Smooth muscle cell (in vitro differentiated cells): ENCODE data around the gene KLK11. TPM values are rescaled to one million over a fixed set of nuclear protein-coding genes. Genes with fewer than 3 reads are reported as not detected.

Experiments
- DNase-seq: peaks from one replicate; lab custom pipeline; 2025; ENCODE audit not compliant: unreplicated experiment; lab: John Stamatoyannopoulos, UW
- H2AFZ ChIP-seq: fragments of 200-600 bp; sonication (generic); 2 replicates; pipeline ENCODE4 v1.6.0; 2016; ENCODE audit warnings: antibody characterized with exemption, low read depth, mild to moderate bottlenecking
- H3F3A ChIP-seq: fragments of 200-600 bp; sonication (generic); 2 replicates; pipeline ENCODE4 v1.6.0; 2017; ENCODE audit warnings: antibody characterized with exemption, low read depth
- H3K27ac ChIP-seq: fragments of 200-600 bp; sonication (generic); 2 replicates; pipeline ENCODE4 v1.5.1; 2016; ENCODE audit warnings: low read depth, mild to moderate bottlenecking
- H3K27me3 ChIP-seq: fragments of 200-600 bp; sonication (generic); 2 replicates; pipeline ENCODE4 v1.6.1; 2016; ENCODE audit warnings: low read depth, mild to moderate bottlenecking
- H3K36me3 ChIP-seq: fragments of 200-600 bp; sonication (generic); 2 replicates; pipeline ENCODE4 v1.5.1; 2016; ENCODE audit warnings: low read depth
- H3K4me1 ChIP-seq: fragments of 200-600 bp; sonication (generic); 2 replicates; pipeline ENCODE4 v1.5.1; 2016; ENCODE audit warnings: low read depth
- H3K4me2 ChIP-seq: fragments of 200-600 bp; sonication (generic); 2 replicates; pipeline ENCODE4 v1.6.0; 2016; ENCODE audit warnings: mild to moderate bottlenecking
- H3K4me3 ChIP-seq: fragments of 200-600 bp; sonication (generic); 2 replicates; pipeline ENCODE4 v1.5.1; 2016; ENCODE audit warnings: mild to moderate bottlenecking
- H3K79me2 ChIP-seq: fragments of 200-600 bp; sonication (generic); 2 replicates; pipeline ENCODE4 v1.6.0; 2016; ENCODE audit warnings: low read depth, mild to moderate bottlenecking
- H3K9ac ChIP-seq: fragments of 200-600 bp; sonication (generic); 2 replicates; pipeline ENCODE4 v1.6.0; 2016; ENCODE audit warnings: low read depth
- H3K9me3 ChIP-seq: fragments of 200-600 bp; sonication (generic); replicated peaks from 2 replicates; pipeline ENCODE4 v1.5.1; 2016; ENCODE audit warnings: low read depth
- H4K20me1 ChIP-seq: fragments of 200-600 bp; sonication (generic); 2 replicates; pipeline ENCODE4 v1.6.0; 2016; ENCODE audit warnings: low read depth
- WGBS: methylation state at CpG from one replicate; pipeline ENCODE4 v1.1.7; 2016; ENCODE audit warnings: low lambda C conversion rate; 5-methylcytosine and 5-hydroxymethylcytosine counted together
- polyA plus RNA-seq: library from polyadenylated mRNA; unstranded; fragments of >200 nt; fragmentation: Nextera tagmentation; extraction: Ambion mirVana; gene quantifications from 2 replicates; pipeline ENCODE4 v1.2.1, GENCODE V29; 2016
- total RNA-seq: library from RNA; depleted of rRNA; stranded (reverse); fragments of >200 nt; gene quantifications from 2 replicates; pipeline ENCODE4 v1.2.3, GENCODE V29; 2014
- TF ChIP-seq, protein P1 (sequence below): fragments of 200-600 bp; sonication (generic); IDR thresholded peaks from 2 replicates; pipeline ENCODE4 v1.5.1; 2017; ENCODE audit warnings: borderline replicate concordance, mild to moderate bottlenecking, antibody characterized with exemption; ENCODE audit not compliant: insufficient read depth, poor library complexity, severe bottlenecking

KLK11 gene
- total and polyA plus RNA-seq, 2 experiments from 2014 or later: 0.97 to 2.1 TPM

DNA sequence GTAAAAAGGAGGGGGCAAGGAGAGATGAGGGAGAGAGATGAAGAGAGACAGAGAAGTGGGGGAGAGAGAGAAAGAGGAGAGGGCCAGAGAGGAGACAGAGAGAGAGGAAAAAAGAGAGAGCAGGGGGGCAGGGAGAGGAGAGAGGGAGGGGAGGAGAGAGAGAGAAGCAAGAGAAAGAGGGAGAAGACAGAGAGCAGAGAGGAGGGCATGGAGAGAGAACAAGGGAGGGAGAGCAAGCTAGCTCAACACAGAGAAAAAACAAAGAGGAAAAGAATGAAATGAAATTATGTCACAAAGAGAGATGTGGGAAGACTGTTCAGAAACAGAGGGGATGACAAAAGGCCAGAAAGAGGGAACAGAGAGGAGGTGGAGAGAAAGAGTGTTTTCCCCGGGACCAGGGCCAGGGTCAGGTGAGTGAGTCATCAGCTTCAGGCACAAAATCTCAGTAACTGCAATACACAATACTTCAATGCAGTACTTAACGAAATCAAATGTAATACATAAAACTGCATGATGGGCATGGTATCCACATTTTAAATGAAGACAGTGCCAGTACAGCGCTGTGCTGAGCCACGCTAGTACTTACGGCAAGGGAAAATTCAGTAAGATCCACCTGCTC lies 47.5 kb downstream of the KLK11 start:
- Histone ChIP-seq H3K4me2 (no peak overlapping the region), H2AFZ (no peak overlapping the region), H3K9me3 (no peaks in the 10 kb centered on the region), H3K27ac (no peak overlapping the region), H3K4me3 (no peak overlapping the region), H3K27me3 (peaks cover 11% of the 10 kb centered on the region), H3K79me2 (no peaks in the 10 kb centered on the region), H3K36me3 (no peaks in the 10 kb centered on the region), H3K9ac (no peak overlapping the region), H3F3A (no peaks in the 10 kb centered on the region), H3K4me1 (no peaks in the 10 kb centered on the region), H4K20me1 (no peaks in the 10 kb centered on the region)
- 73% methylated on average over 5 of the region's 5 CpGs for WGBS
- TF ChIP-seq, protein P1, sequence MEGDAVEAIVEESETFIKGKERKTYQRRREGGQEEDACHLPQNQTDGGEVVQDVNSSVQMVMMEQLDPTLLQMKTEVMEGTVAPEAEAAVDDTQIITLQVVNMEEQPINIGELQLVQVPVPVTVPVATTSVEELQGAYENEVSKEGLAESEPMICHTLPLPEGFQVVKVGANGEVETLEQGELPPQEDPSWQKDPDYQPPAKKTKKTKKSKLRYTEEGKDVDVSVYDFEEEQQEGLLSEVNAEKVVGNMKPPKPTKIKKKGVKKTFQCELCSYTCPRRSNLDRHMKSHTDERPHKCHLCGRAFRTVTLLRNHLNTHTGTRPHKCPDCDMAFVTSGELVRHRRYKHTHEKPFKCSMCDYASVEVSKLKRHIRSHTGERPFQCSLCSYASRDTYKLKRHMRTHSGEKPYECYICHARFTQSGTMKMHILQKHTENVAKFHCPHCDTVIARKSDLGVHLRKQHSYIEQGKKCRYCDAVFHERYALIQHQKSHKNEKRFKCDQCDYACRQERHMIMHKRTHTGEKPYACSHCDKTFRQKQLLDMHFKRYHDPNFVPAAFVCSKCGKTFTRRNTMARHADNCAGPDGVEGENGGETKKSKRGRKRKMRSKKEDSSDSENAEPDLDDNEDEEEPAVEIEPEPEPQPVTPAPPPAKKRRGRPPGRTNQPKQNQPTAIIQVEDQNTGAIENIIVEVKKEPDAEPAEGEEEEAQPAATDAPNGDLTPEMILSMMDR: no peak
- DNase-seq: no peak

DNA sequence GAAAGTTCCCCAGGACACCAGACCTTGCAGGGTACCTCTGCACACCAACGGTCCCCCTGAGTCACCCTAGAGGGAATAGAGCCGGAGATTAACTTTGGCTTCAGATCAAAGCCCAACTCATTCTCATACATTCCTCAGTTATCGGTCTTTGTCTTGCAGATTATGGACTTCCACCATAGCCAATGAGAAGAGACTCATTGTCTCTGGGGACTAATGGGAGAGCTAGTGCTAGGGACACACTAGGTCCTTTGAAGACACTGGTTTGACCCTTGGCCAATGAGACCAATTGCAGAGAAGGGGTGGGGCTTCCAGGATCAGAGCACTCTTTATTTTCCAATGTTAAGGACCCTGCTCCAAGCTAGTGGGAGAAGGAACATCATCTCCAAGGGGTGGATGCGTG lies 48.8 kb downstream of the KLK11 start:
- H3K27me3 ChIP-seq: peaks cover 7% of the 10 kb centered on the region
- TF ChIP-seq, protein P1: no peak
- no peak overlapping the region for H2AFZ ChIP-seq
- 78% methylated on average over 4 of the region's 4 CpGs for WGBS
- no peak for DNase-seq
- H4K20me1 ChIP-seq: no peaks in the 10 kb centered on the region
- H3K36me3 ChIP-seq: no peaks in the 10 kb centered on the region
- no peak overlapping the region for H3K9ac ChIP-seq
- H3K4me3 ChIP-seq: no peak overlapping the region
- H3K4me2 ChIP-seq: no peak overlapping the region
- no peaks in the 10 kb centered on the region for H3K79me2 ChIP-seq
- no peaks in the 10 kb centered on the region for H3F3A ChIP-seq
- H3K4me1 ChIP-seq: no peaks in the 10 kb centered on the region
- H3K9me3 ChIP-seq: no peaks in the 10 kb centered on the region
- H3K27ac ChIP-seq: no peak overlapping the region

DNA sequence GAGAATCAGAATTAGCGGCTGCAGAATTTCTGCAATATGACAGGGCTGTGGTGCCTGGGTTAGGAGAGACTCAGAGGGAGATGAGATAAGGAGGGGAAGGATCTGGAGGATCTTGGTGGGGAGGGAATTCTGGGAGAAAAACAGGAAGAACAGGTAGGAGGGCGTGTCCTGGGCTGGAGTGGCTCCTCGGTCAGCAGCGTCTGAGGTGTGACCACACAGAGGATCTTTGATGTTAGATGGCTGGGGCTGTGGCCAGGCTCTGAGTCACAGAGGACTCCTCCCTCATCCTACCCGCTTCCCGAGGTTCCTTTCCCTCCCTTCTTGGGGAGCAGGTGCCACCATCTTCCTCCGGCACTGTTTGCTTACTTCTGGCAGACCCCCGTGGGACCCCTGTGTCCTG lies 50.6 kb downstream of the KLK11 start:
- Histone ChIP-seq H3K9ac (no peak overlapping the region), H3K36me3 (no peaks in the 10 kb centered on the region), H3K4me2 (no peak overlapping the region), H3K79me2 (no peaks in the 10 kb centered on the region), H3K27me3 (peaks cover 1% of the 10 kb centered on the region), H3K4me1 (no peaks in the 10 kb centered on the region), H3K4me3 (no peak overlapping the region), H4K20me1 (no peaks in the 10 kb centered on the region), H3K9me3 (no peaks in the 10 kb centered on the region), H2AFZ (no peak overlapping the region), H3F3A (no peaks in the 10 kb centered on the region), H3K27ac (no peak overlapping the region)
- 15% methylated on average over 5 of the region's 8 CpGs for WGBS
- TF ChIP-seq, protein P1: no peak
- no peak for DNase-seq

DNA sequence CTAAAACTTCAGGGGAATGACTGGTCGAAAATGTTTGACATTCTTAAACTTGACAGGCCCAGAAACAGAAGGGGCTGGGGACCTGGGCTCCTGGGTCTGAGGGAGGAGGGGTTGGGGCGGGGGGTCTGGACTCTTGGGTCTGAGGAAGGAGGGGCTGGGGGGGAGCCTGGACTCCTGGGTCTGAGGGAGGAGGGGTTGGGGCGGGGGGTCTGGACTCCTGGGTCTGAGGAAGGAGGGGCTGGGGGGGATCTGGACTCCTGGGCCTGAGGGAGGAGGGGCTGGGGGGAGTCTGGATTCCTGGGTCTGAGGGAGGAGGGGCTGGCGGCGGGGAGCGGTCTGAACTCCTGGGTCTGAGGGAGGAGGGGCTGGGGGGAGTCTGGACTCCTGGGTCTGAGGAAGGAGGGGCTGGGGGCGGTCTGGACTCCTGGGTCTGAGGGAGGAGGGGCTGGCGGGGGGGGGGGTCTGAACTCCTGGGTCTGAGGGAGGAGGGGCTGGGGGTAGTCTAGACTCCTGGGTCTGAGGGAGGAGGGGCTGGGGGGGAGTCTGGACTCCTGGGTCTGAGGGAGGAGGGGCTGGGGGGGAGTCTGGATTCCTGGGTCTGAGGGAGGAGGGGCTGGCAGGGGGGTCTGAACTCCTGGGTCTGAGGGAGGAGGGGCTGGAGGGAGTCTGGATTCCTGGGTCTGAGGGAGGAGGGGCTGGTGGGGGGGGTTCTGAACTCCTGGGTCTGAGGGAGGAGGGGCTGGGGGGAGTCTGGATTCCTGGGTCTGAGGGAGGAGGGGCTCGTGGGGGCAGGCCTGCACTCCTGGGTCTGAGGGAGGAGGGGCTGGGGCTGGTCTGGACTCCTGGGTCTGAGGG lies 51.5 kb downstream of the KLK11 start:
- Histone ChIP-seq H3K4me3 (no peak overlapping the region), H3F3A (no peaks in the 10 kb centered on the region), H3K27ac (no peak overlapping the region), H3K4me1 (no peaks in the 10 kb centered on the region), H3K79me2 (no peaks in the 10 kb centered on the region), H3K9me3 (no peaks in the 10 kb centered on the region), H3K36me3 (no peaks in the 10 kb centered on the region), H3K27me3 (no peaks in the 10 kb centered on the region), H4K20me1 (no peaks in the 10 kb centered on the region), H2AFZ (no peak overlapping the region), H3K9ac (no peak overlapping the region), H3K4me2 (no peak overlapping the region)
- DNase-seq: no peak
- WGBS: 21% methylated on average over 2 of the region's 9 CpGs
- TF ChIP-seq, protein P1: no peak
